ENCODE results near the gene CD302.
"Not testable (repeated sequence)": the region's sequence is repeated elsewhere in the genome, so short reads cannot be mapped to it uniquely, and the experiment has no call there.

CD302 gene, protein sequence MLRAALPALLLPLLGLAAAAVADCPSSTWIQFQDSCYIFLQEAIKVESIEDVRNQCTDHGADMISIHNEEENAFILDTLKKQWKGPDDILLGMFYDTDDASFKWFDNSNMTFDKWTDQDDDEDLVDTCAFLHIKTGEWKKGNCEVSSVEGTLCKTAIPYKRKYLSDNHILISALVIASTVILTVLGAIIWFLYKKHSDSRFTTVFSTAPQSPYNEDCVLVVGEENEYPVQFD
- 2.1 to 2.7 (median 2.4) reads per million in 3 donors for total RNA-seq

GRCh38 chr2:159797543-159798375 lies at the start of gene CD302:
CD302 (minus strand) TSS chr2:159798208; CDS start chr2:159798198, 10 bp downstream.
- H3K27me3 ChIP-seq (replicated peaks; ENCODE audit: control insufficient read depth, insufficient read depth, low read length, poor library complexity, severe bottlenecking) = no peaks in the 10 kb centered on the region
- peak within 1 kb of the TSS; percentile 48 for H3K4me3 ChIP-seq (ENCODE audit: insufficient read depth, low read depth, low read length, poor library complexity, severe bottlenecking)
- no peaks in the 10 kb centered on the region for H3K9me3 ChIP-seq (ENCODE audit: control insufficient read depth, low read length)
- H3K4me1 ChIP-seq (ENCODE audit: control insufficient read depth, insufficient read depth, low read length, poor library complexity, severe bottlenecking) = peaks cover 7% of the 10 kb centered on the region
- no peaks in the 10 kb centered on the region for H3K36me3 ChIP-seq (ENCODE audit: control insufficient read depth, insufficient read depth, low read length)
- no peak for DNase-seq
- no peak within 1 kb of the TSS for H3K27ac ChIP-seq (ENCODE audit: insufficient read depth, low read length, poor library complexity, severe bottlenecking)

DNA sequence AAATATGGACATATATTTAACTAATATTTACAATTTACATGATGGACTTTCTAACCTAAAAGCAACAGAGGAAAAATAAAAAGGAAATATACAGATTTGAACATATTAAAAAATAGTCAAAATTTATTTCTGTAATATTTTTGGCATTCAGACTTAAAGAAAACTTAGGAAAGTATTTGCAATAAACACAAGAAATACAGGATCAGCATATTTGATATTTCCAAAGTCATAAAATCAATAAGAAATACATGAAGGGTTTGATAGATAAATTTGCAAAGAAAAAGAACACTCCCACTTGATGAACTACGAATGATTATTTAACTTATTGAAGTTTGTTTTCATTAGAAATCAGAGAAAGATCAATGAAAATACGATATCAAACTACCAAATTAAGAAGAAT lies 48.6 kb upstream of the CD302 start:
- Histone ChIP-seq H3K9me3 (ENCODE audit: control insufficient read depth, low read length) (no peaks in the 10 kb centered on the region), H3K36me3 (ENCODE audit: control insufficient read depth, insufficient read depth, low read length) (peaks cover 51% of the 10 kb centered on the region), H3K4me1 (ENCODE audit: control insufficient read depth, insufficient read depth, low read length, poor library complexity, severe bottlenecking) (no peaks in the 10 kb centered on the region), H3K27ac (ENCODE audit: insufficient read depth, low read length, poor library complexity, severe bottlenecking) (no peak overlapping the region), H3K27me3 (replicated peaks; ENCODE audit: control insufficient read depth, insufficient read depth, low read length, poor library complexity, severe bottlenecking) (no peaks in the 10 kb centered on the region), H3K4me3 (ENCODE audit: insufficient read depth, low read depth, low read length, poor library complexity, severe bottlenecking) (no peak overlapping the region)
- DNase-seq = no peak

DNA sequence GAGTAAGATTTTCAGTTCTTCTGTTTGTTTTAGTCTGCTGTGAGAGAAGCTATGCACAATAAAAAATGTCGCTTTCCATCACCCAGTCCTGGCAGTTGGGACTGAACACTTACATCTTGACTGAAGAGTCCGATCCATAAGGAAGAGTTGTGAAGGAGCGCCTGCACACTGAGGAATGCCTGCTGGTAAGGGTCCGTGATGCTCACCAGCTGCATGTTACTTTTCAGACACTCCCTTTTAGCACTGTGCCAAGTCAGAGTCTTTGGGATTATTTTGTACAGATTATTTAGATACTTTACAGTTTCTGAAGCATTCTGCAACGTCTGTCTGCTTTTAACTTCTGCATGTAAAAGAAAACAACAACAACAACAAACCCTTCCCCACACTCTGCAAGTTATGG lies 42.6 kb upstream of the CD302 start:
- no peak overlapping the region for H3K4me3 ChIP-seq (ENCODE audit: insufficient read depth, low read depth, low read length, poor library complexity, severe bottlenecking)
- H3K4me1 ChIP-seq (ENCODE audit: control insufficient read depth, insufficient read depth, low read length, poor library complexity, severe bottlenecking) = no peaks in the 10 kb centered on the region
- no peaks in the 10 kb centered on the region for H3K9me3 ChIP-seq (ENCODE audit: control insufficient read depth, low read length)
- H3K27me3 ChIP-seq (replicated peaks; ENCODE audit: control insufficient read depth, insufficient read depth, low read length, poor library complexity, severe bottlenecking) = no peaks in the 10 kb centered on the region
- DNase-seq = no peak
- peaks cover 53% of the 10 kb centered on the region for H3K36me3 ChIP-seq (ENCODE audit: control insufficient read depth, insufficient read depth, low read length)
- no peak overlapping the region for H3K27ac ChIP-seq (ENCODE audit: insufficient read depth, low read length, poor library complexity, severe bottlenecking)

DNA sequence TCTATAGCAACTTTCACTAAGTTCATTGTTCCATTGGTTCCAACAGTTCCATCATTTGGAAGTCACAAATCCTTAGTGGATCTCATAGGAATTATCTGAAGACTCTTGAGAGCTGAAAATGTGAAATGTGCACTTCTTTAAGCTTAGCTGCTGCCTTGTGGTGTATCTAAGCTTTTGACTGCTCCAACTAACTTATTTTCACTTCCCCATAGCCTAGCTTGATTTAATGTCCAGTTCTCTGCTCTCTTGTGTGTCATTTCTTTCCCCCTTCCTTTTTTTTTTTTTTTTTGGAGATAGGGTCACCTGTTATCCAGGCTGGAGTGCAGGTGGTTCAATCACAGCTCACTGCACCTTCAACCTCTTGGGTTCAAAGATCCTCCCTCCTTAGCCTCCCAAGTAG lies 34.9 kb upstream of the CD302 start:
- peaks cover 57% of the 10 kb centered on the region for H3K36me3 ChIP-seq (ENCODE audit: control insufficient read depth, insufficient read depth, low read length)

DNA sequence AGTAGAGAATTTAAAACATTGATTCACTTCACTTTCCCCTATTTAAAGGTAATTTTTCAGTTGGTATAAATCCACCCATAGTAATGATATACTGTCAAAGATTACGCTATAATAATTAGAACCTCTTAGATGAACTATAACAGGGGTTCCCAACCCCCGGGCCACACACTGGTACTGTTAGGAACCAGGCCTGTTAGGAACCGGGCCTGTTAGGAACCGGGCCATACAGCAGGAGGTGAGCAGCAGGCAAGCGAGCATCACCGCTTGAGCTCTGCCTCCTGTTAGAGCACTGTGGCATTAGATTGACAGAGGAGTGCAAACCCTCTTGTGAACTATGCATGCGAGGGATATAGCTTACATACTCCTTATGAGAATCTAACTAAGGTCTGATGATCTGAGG lies 34.0 kb upstream of the CD302 start:
- peaks cover 51% of the 10 kb centered on the region for H3K36me3 ChIP-seq (ENCODE audit: control insufficient read depth, insufficient read depth, low read length)

More for the DNA sequence above, 34.9 kb upstream of the CD302 start:
- H3K9me3 ChIP-seq (ENCODE audit: control insufficient read depth, low read length) = no peaks in the 10 kb centered on the region
- DNase-seq = no peak
- H3K4me3 ChIP-seq (ENCODE audit: insufficient read depth, low read depth, low read length, poor library complexity, severe bottlenecking) = no peak overlapping the region
- no peaks in the 10 kb centered on the region for H3K4me1 ChIP-seq (ENCODE audit: control insufficient read depth, insufficient read depth, low read length, poor library complexity, severe bottlenecking)
- no peaks in the 10 kb centered on the region for H3K27me3 ChIP-seq (replicated peaks; ENCODE audit: control insufficient read depth, insufficient read depth, low read length, poor library complexity, severe bottlenecking)
- no peak overlapping the region for H3K27ac ChIP-seq (ENCODE audit: insufficient read depth, low read length, poor library complexity, severe bottlenecking)

DNA sequence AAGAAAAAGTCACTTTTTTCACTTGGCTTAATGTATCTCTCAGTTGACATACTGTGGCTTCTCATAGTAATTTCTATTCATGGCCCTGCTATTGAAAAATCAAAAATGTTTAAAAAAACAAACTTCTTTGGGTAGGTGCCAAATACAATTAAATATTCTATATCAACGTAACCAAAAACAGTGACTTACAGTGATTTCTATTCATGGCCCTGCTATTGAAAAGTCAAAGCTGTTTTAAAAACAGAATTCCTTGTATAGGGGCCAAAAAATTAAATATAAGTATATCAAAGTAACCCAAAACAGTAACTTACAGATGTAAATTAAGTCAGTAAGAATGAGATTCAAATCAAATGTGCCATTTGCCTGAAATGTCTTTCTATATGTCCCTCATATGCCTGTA lies 31.4 kb upstream of the CD302 start:
- H3K4me1 ChIP-seq (ENCODE audit: control insufficient read depth, insufficient read depth, low read length, poor library complexity, severe bottlenecking) = no peaks in the 10 kb centered on the region
- no peaks in the 10 kb centered on the region for H3K27me3 ChIP-seq (replicated peaks; ENCODE audit: control insufficient read depth, insufficient read depth, low read length, poor library complexity, severe bottlenecking)
- H3K27ac ChIP-seq (ENCODE audit: insufficient read depth, low read length, poor library complexity, severe bottlenecking) = no peak overlapping the region
- no peak for DNase-seq
- H3K4me3 ChIP-seq (ENCODE audit: insufficient read depth, low read depth, low read length, poor library complexity, severe bottlenecking) = no peak overlapping the region
- no peaks in the 10 kb centered on the region for H3K9me3 ChIP-seq (ENCODE audit: control insufficient read depth, low read length)
- peaks cover 39% of the 10 kb centered on the region for H3K36me3 ChIP-seq (ENCODE audit: control insufficient read depth, insufficient read depth, low read length)

More for the DNA sequence above, 34.0 kb upstream of the CD302 start:
- H3K27me3 ChIP-seq (replicated peaks; ENCODE audit: control insufficient read depth, insufficient read depth, low read length, poor library complexity, severe bottlenecking) = no peaks in the 10 kb centered on the region
- no peaks in the 10 kb centered on the region for H3K4me1 ChIP-seq (ENCODE audit: control insufficient read depth, insufficient read depth, low read length, poor library complexity, severe bottlenecking)
- no peaks in the 10 kb centered on the region for H3K9me3 ChIP-seq (ENCODE audit: control insufficient read depth, low read length)
- H3K4me3 ChIP-seq (ENCODE audit: insufficient read depth, low read depth, low read length, poor library complexity, severe bottlenecking) = no peak overlapping the region
- no peak overlapping the region for H3K27ac ChIP-seq (ENCODE audit: insufficient read depth, low read length, poor library complexity, severe bottlenecking)
- DNase-seq = no peak

GRCh38 chr2:159828738-159829137 lies 30.7 kb upstream of the CD302 start:
- H3K4me1 ChIP-seq (ENCODE audit: control insufficient read depth, insufficient read depth, low read length, poor library complexity, severe bottlenecking) = no peaks in the 10 kb centered on the region
- H3K27me3 ChIP-seq (replicated peaks; ENCODE audit: control insufficient read depth, insufficient read depth, low read length, poor library complexity, severe bottlenecking) = no peaks in the 10 kb centered on the region
- H3K9me3 ChIP-seq (ENCODE audit: control insufficient read depth, low read length) = no peaks in the 10 kb centered on the region
- H3K4me3 ChIP-seq (ENCODE audit: insufficient read depth, low read depth, low read length, poor library complexity, severe bottlenecking) = no peak overlapping the region
- peaks cover 32% of the 10 kb centered on the region for H3K36me3 ChIP-seq (ENCODE audit: control insufficient read depth, insufficient read depth, low read length)
- H3K27ac ChIP-seq (ENCODE audit: insufficient read depth, low read length, poor library complexity, severe bottlenecking) = no peak overlapping the region
- DNase-seq = no peak

GRCh38 chr2:159822478-159822833 lies 24.4 kb upstream of the CD302 start:
- not testable (repeated sequence) for H3K4me1 ChIP-seq (ENCODE audit: control insufficient read depth, insufficient read depth, low read length, poor library complexity, severe bottlenecking); H3K27me3 ChIP-seq (replicated peaks; ENCODE audit: control insufficient read depth, insufficient read depth, low read length, poor library complexity, severe bottlenecking); H3K27ac ChIP-seq (ENCODE audit: insufficient read depth, low read length, poor library complexity, severe bottlenecking); DNase-seq; H3K4me3 ChIP-seq (ENCODE audit: insufficient read depth, low read depth, low read length, poor library complexity, severe bottlenecking); H3K36me3 ChIP-seq (ENCODE audit: control insufficient read depth, insufficient read depth, low read length); H3K9me3 ChIP-seq (ENCODE audit: control insufficient read depth, low read length)

GRCh38 chr2:159821775-159822477 lies 23.9 kb upstream of the CD302 start:
- H3K4me1 ChIP-seq (ENCODE audit: control insufficient read depth, insufficient read depth, low read length, poor library complexity, severe bottlenecking); H3K4me3 ChIP-seq (ENCODE audit: insufficient read depth, low read depth, low read length, poor library complexity, severe bottlenecking); H3K27ac ChIP-seq (ENCODE audit: insufficient read depth, low read length, poor library complexity, severe bottlenecking); DNase-seq; H3K27me3 ChIP-seq (replicated peaks; ENCODE audit: control insufficient read depth, insufficient read depth, low read length, poor library complexity, severe bottlenecking); H3K9me3 ChIP-seq (ENCODE audit: control insufficient read depth, low read length); H3K36me3 ChIP-seq (ENCODE audit: control insufficient read depth, insufficient read depth, low read length): not testable (repeated sequence)

DNA sequence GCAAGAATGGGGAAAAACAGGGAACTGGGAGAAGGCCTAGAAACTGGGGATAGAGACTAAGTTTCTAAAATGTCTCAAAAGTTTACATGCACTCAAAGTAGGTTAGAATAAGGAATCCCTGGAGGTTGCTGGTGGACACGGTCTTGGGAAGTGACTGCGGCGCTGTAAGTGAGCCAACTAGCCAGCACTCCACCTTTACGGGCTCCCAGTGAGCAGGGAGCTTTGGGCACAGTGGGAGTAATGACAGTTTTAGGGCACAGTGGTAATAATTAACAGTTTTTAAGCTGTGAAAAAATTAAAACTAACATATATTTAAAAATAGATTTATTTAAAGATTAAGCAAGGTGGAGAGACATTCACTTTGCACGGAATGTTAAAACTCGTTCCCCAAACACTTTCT lies 20.9 kb upstream of the CD302 start:
- DNase-seq = no peak
- no peak overlapping the region for H3K4me3 ChIP-seq (ENCODE audit: insufficient read depth, low read depth, low read length, poor library complexity, severe bottlenecking)
- peaks cover 14% of the 10 kb centered on the region for H3K36me3 ChIP-seq (ENCODE audit: control insufficient read depth, insufficient read depth, low read length)
- H3K9me3 ChIP-seq (ENCODE audit: control insufficient read depth, low read length) = no peaks in the 10 kb centered on the region
- H3K4me1 ChIP-seq (ENCODE audit: control insufficient read depth, insufficient read depth, low read length, poor library complexity, severe bottlenecking) = no peaks in the 10 kb centered on the region
- H3K27ac ChIP-seq (ENCODE audit: insufficient read depth, low read length, poor library complexity, severe bottlenecking) = no peak overlapping the region
- H3K27me3 ChIP-seq (replicated peaks; ENCODE audit: control insufficient read depth, insufficient read depth, low read length, poor library complexity, severe bottlenecking) = no peaks in the 10 kb centered on the region

Data from effector memory CD4-positive, alpha-beta T cell (primary cell).